ENCODE measurements around the gene PSAPL1. TPM values are rescaled to one million over a fixed set of nuclear protein-coding genes. Genes with fewer than 3 reads are reported as not detected.

PSAPL1 gene
- total RNA-seq, 1 experiment from 2014 or later = not detected

- DNase-seq (ENCODE audit: low read depth) = no peak
Measured at GRCh38 chr4:7397206-7398103, 37.3 kb downstream of the PSAPL1 start.

GRCh38 chr4:7396186-7396910 is 38.4 kb downstream of the PSAPL1 start:
- DNase-seq (ENCODE audit: low read depth) = no peak

DNA sequence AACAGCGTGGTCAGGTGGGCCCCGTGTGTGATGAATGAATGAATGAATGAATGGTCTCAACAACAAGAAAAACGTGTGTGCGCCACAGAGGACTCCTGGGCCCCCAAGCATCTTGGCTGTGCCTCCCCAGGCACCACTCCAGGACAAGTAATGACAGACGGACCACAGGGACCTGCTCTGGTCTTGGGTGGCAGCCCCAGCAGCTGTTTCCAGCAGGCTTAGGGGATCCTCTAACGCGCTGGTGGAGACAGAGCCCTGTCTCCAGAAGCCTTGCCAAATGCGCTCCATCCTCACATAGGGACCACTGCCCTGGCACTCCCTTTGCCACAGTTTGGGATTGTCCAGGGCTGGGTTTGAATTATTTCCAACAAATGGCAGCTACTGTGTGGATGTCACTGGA is 39.1 kb downstream of the PSAPL1 start:
- no peak for DNase-seq (ENCODE audit: low read depth)

DNA sequence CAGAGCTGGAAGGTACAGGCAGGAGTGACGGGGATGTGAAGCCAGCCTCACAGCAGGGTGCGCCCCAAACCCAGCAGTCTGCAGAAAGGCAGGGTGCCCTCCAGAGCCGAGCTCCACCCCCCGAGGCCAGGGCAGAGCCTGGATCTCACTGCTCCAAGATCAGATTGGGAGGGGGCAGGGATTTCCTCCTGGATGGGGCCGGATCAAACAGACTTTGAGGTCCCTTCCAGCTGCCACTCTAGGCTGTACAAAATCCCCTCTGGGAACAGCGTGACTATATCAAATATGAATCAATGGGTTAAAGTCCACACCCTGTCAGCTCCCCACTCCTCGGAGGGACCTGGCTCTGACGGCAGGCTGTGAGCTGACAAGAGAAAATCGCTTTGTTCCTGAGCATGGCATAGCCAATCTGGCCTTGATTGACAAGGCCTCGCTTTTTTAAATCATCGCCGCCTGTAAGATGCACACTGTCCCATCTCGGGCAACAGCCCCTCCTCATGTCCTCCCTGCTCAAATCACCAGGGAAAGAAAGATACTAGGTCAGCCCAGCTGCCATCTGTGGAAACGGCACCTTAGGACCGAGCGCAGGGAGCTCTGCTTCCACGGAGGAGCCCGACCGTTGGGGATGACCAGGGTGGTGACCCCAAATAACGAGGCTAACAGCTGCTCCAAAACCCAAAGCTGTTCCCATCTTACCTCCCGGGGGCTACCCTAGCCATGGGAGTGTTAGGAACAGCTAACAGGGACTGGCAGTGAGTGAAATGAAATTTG is 39.9 kb downstream of the PSAPL1 start:
- no peak for DNase-seq (ENCODE audit: low read depth)

- DNase-seq (ENCODE audit: low read depth) = no peak
Measured at GRCh38 chr4:7393601-7394575, 40.8 kb downstream of the PSAPL1 start.

- peak; percentile 49 for DNase-seq (ENCODE audit: low read depth)
Measured at GRCh38 chr4:7392438-7393421, 42.0 kb downstream of the PSAPL1 start.

- DNase-seq (ENCODE audit: low read depth) = no peak
Measured at GRCh38 chr4:7391637-7392437, 42.9 kb downstream of the PSAPL1 start.

GRCh38 chr4:7390906-7391636 is 43.7 kb downstream of the PSAPL1 start:
- no peak for DNase-seq (ENCODE audit: low read depth)

DNA sequence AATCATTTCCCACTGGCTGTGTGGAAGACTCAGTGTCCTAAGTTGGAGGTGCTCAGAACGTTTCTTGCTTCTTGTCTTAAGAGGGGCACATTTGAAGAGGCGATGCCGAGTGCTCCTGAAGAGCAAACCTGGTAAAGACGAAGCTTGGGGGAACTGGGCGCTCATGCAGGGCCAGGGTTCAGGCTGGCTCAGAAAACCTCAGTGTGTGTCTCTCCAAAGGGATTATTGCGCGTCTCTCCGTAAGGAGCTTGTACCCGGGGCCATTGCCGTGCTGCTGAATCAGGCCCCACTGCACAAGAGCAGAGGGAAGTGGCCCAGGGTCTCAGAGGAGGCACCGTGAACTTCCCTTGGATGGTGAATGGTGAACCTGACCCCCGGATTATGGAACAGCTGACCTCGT is 44.4 kb downstream of the PSAPL1 start:
- no peak for DNase-seq (ENCODE audit: low read depth)

- no peak for DNase-seq (ENCODE audit: low read depth)
Measured at GRCh38 chr4:7389719-7390118, 45.0 kb downstream of the PSAPL1 start.

GRCh38 chr4:7389101-7389701 is 45.5 kb downstream of the PSAPL1 start:
- DNase-seq (ENCODE audit: low read depth) = no peak

DNA sequence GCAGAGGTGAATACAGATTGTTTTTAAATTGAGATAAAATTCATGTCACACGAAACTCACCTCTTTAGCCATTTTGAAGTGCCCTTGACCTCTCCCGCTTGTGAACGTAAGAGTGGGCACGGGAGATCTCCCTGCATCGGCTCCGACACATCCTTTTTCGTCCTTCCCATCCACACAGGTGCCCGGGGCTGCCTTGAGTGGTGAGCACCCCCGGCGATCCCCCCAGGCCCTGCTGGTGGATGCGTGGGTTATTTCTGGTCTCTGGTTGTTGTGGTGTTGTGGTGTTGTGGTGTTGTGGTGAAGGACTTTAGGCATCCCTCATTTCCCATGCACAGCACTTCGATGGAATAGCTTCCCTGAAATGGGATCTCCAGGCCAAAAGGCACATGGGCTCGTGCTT is 46.1 kb downstream of the PSAPL1 start:
- no peak for DNase-seq (ENCODE audit: low read depth)

GRCh38 chr4:7387925-7388324 is 46.8 kb downstream of the PSAPL1 start:
- no peak for DNase-seq (ENCODE audit: low read depth)

GRCh38 chr4:7384929-7385890 is 49.5 kb downstream of the PSAPL1 start:
- DNase-seq (ENCODE audit: low read depth) = no peak

- DNase-seq (ENCODE audit: low read depth) = no peak
Measured at GRCh38 chr4:7384003-7384928, 50.5 kb downstream of the PSAPL1 start.

All from HT1080 (cell line).